ENCODE data around the gene MBTD1.
A peak's percentile ranks its signal among the peaks of the same experiment; 100 is the strongest.
"Not testable (repeated sequence)": the region's sequence is repeated elsewhere in the genome, so short reads cannot be mapped to it uniquely, and the experiment has no call there.

MBTD1 gene

GRCh38 chr17:51259564-51260236 lies at the start of gene MBTD1:
TSS of gene MBTD1 (minus strand) at chr17:51260049. CDS start at chr17:51225161, 34,888 bp downstream.
- no peak for TF ChIP-seq FOXM1 (IDR thresholded peaks at IDR 0.05; ENCODE audit: borderline replicate concordance)
- TF ChIP-seq L3MBTL2 (conservative IDR thresholded peaks at IDR 0.05) = 0 out of 2 replicates have a peak, but pooled peaks have one; percentile 8
- ChIA-PET POLR2A (no interaction called here), CTCF (no interaction called here)
- peak; percentile 95 for DNase-seq (ENCODE audit: extremely low spot score)

DNA sequence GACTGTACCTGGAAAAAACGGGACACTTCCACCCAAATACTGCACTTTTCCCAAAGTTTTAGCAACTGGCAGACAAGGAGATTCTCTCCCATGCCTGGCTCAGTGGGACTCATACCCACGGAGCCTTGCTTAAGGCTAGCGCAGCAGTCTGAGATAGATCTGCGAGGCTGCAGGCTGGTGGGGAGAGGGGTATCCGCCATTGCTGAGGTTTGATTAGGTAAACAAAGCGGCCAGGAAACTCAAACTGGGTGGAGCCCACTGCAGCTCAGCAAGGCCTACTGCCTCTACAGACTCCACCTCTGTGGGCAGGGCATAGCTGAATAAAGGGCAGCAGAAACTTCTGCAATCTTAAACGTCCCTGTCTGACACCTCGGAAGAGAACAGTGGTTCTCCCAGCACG lies 45.3 kb upstream of the MBTD1 start:
- TF ChIP-seq ELF4 (IDR thresholded peaks at IDR 0.05) = no peak
- TF ChIP-seq BHLHE40 (IDR thresholded peaks at IDR 0.05; ENCODE audit: borderline replicate concordance) = no peak
- no peak for TF ChIP-seq NFRKB (IDR thresholded peaks at IDR 0.05)
- TF ChIP-seq FOXK2 (IDR thresholded peaks at IDR 0.05) = no peak
- TF ChIP-seq SP1 (IDR thresholded peaks at IDR 0.05) = no peak
- TF ChIP-seq PKNOX1 (IDR thresholded peaks at IDR 0.05) = no peak
- TF ChIP-seq HDGF (IDR thresholded peaks at IDR 0.05; ENCODE audit: borderline replicate concordance) = no peak
- TF ChIP-seq SUZ12 (IDR thresholded peaks at IDR 0.05) = no peak
- no peak for TF ChIP-seq ZNF384 (IDR thresholded peaks at IDR 0.05)
- no peak for TF ChIP-seq FOXM1 (IDR thresholded peaks at IDR 0.05; ENCODE audit: borderline replicate concordance)
- no peak for TF ChIP-seq LEF1 (IDR thresholded peaks at IDR 0.05; ENCODE audit: borderline replicate concordance)
- no peak for TF ChIP-seq TARDBP (IDR thresholded peaks at IDR 0.05)
- ChIA-PET CTCF (no interaction called here), POLR2A (no interaction called here)
- DNase-seq (ENCODE audit: extremely low spot score) = no peak

- no peak for DNase-seq (ENCODE audit: extremely low spot score)
- POLR2A ChIA-PET = no interaction called here
- TF ChIP-seq PKNOX1 (IDR thresholded peaks at IDR 0.05) (no peak), FOXM1 (IDR thresholded peaks at IDR 0.05; ENCODE audit: borderline replicate concordance) (no peak), SUZ12 (IDR thresholded peaks at IDR 0.05) (no peak), ZNF384 (IDR thresholded peaks at IDR 0.05) (no peak), HDGF (IDR thresholded peaks at IDR 0.05; ENCODE audit: borderline replicate concordance) (no peak), L3MBTL2 (conservative IDR thresholded peaks at IDR 0.05) (no peak), FOXA1 (IDR thresholded peaks at IDR 0.05) (no peak), SP1 (IDR thresholded peaks at IDR 0.05) (no peak), LEF1 (IDR thresholded peaks at IDR 0.05; ENCODE audit: borderline replicate concordance) (no peak), CTBP1 (IDR thresholded peaks at IDR 0.05; ENCODE audit: borderline replicate concordance) (no peak), NFRKB (IDR thresholded peaks at IDR 0.05) (no peak), ELF4 (IDR thresholded peaks at IDR 0.05) (no peak), FOXK2 (IDR thresholded peaks at IDR 0.05) (no peak)
- CTCF ChIA-PET = interaction anchor here (1.4 kb wide), 1 partner anchor 21 kb away, joined by 3 read pairs; no protein-coding TSS in a partner anchor
Observed at GRCh38 chr17:51299859-51300258, 40.0 kb upstream of the MBTD1 start.

DNA sequence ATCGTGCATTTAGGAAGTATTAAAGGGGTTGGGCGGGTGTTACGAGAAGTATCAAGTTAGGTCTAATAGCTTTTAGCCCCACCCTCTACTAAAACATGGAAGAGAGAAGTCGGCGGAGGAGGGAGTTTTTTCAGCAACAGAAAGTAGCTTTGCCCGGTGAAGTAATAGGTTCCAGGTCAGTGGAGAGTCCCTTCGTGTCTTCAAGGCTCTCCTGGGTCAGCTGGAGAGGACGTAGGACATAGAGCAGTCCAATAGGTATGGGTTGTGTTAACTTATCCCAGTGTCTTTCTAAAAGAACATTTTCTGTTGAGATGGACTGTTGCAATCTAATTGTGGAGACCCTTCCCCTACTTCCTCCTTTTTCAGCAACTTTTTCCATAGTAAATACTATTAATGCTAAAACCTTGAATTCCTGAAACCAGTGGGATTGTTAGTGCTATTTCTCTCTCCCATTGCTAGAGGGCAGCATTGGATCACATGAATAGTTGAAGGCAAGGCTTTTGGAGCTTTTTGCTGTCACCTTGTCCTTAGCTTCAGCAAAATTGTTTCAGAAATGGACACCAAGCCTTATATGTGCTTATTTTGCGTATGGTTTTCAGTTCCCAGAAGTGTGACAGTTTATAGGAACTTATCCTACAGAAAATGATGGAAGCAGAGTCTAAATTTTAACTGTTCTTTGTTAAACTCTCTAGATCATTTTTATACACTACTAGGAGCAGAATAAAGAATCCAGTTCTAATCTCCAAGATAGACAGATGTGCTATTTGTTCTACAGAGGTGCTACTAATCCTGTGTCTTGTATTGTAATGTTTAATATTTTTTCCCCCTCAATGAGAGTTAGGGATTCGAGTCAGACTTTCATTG lies 38.9 kb upstream of the MBTD1 start:
- TF ChIP-seq LEF1 (IDR thresholded peaks at IDR 0.05; ENCODE audit: borderline replicate concordance) (no peak), BHLHE40 (IDR thresholded peaks at IDR 0.05; ENCODE audit: borderline replicate concordance) (no peak), L3MBTL2 (conservative IDR thresholded peaks at IDR 0.05) (no peak), FOXA1 (IDR thresholded peaks at IDR 0.05) (no peak), FOXK2 (IDR thresholded peaks at IDR 0.05) (no peak), ARNT (IDR thresholded peaks at IDR 0.05) (no peak), NFRKB (IDR thresholded peaks at IDR 0.05) (no peak), ZNF384 (IDR thresholded peaks at IDR 0.05) (no peak), PKNOX1 (IDR thresholded peaks at IDR 0.05) (no peak)
- peak; percentile 52 for DNase-seq (ENCODE audit: extremely low spot score)
- POLR2A ChIA-PET = interaction anchor here (0.7 kb wide), 1 partner anchor 99 kb away, joined by 3 read pairs; no protein-coding TSS in a partner anchor
- CTCF ChIA-PET = interaction anchor here (0.5 to 1.4 kb wide), 5 partner anchors 9 to 459 kb away, joined by 3 to 4 read pairs (median 3); no protein-coding TSS in a partner anchor

- POLR2A ChIA-PET; CTCF ChIA-PET; DNase-seq (ENCODE audit: extremely low spot score): not testable (repeated sequence)
Observed at GRCh38 chr17:51294338-51294737, 34.5 kb upstream of the MBTD1 start.

DNA sequence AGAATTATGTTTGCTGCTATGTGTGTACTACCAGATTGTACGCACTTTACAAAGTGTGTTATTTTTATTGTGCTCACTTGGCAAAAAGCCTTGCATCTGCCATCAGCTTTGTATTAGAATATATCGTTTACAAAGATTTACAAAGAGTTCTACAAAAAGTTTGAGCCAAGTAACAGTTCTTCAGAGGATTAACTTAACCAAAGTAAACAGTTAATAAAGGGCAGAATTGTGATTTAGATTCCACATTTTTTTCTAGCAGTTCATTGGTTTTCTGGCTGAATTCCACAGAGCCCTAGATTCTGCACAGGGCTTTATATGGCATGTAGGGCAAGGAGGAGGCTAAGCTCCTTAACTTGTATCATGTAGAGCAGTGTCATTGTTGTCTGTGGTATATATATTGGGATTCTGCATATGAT lies 29.9 kb upstream of the MBTD1 start:
- ChIA-PET POLR2A (no interaction called here), CTCF (interaction anchor here (1.6 kb wide), 1 partner anchor 9 kb away, joined by 4 read pairs; no protein-coding TSS in a partner anchor)
- TF ChIP-seq LEF1 (IDR thresholded peaks at IDR 0.05; ENCODE audit: borderline replicate concordance) (no peak), FOXM1 (IDR thresholded peaks at IDR 0.05; ENCODE audit: borderline replicate concordance) (no peak), FOXA1 (IDR thresholded peaks at IDR 0.05) (no peak), PKNOX1 (IDR thresholded peaks at IDR 0.05) (no peak), CTBP1 (IDR thresholded peaks at IDR 0.05; ENCODE audit: borderline replicate concordance) (no peak), NFRKB (IDR thresholded peaks at IDR 0.05) (no peak), SP1 (IDR thresholded peaks at IDR 0.05) (no peak), ZNF384 (IDR thresholded peaks at IDR 0.05) (no peak), ARNT (IDR thresholded peaks at IDR 0.05) (no peak), TARDBP (IDR thresholded peaks at IDR 0.05) (no peak), L3MBTL2 (conservative IDR thresholded peaks at IDR 0.05) (no peak), FOXK2 (IDR thresholded peaks at IDR 0.05) (no peak), HDGF (IDR thresholded peaks at IDR 0.05; ENCODE audit: borderline replicate concordance) (no peak)
- no peak for DNase-seq (ENCODE audit: extremely low spot score)

Measured in HEK293T (cell line).